Right ventricle myocardium inferior (tissue), 1 donor: ENCODE measurements around the gene SPART. TPM values are rescaled to one million over a fixed set of nuclear protein-coding genes. Genes with fewer than 3 reads are reported as not detected.
"Not testable (repeated sequence)": the region's sequence is repeated elsewhere in the genome, so short reads cannot be mapped to it uniquely, and the experiment has no call there.

Experiments
- ATAC-seq: fragments of 200-7000 bp; cut with Tn5 transposase; one replicate; pipeline ENCODE4 v1.9.1; 2020; ENCODE audit warnings: mild to moderate bottlenecking, moderate library complexity
- DNase-seq: peaks from one replicate; pipeline ENCODE4 v3.0.0; 2021; ENCODE audit errors: missing footprints
- intact Hi-C: fragments of 100-400 bp; cut with DNase I; formaldehyde crosslinking; loops from one replicate; pipeline ENCODE4 v1.11.0; 2022
- total RNA-seq: library from RNA; stranded (reverse); fragmentation: NEBNext Ultra II Directional; extraction: Animal tissue kit (Norgen Biotek cat#: 25700); gene quantifications from one replicate; pipeline ENCODE4 v1.2.1, GENCODE V29; 2021
- donor health status: DM: no; HTN: yes; CAD: no; lungs with severe emphysema.

Gene SPART
- total RNA-seq, 1 donor from 2014 or later = 41.7 TPM

- DNase-seq = no peak
- ATAC-seq = no peak
- intact Hi-C loops = no loop called here
These were observed 9.9 kb upstream of the SPART start for GRCh38 chr13:36356058-36356457.

GRCh38 chr13:36355632-36356031, 9.4 kb upstream of the SPART start:
- intact Hi-C loops = no loop called here
- no peak for ATAC-seq
- DNase-seq = no peak

- DNase-seq = no peak
- intact Hi-C loops = no loop called here
- no peak for ATAC-seq
These were observed 8.8 kb upstream of the SPART start for GRCh38 chr13:36354842-36355623.

- DNase-seq (no peak), ATAC-seq (no peak)
- intact Hi-C loops = no loop called here
These were observed 6.8 kb upstream of the SPART start for GRCh38 chr13:36353001-36353400.

- DNase-seq (no peak), ATAC-seq (no peak)
- intact Hi-C loops = no loop called here
These were observed 6.2 kb upstream of the SPART start for GRCh38 chr13:36352350-36352749.

- DNase-seq (no peak), ATAC-seq (no peak)
- intact Hi-C loops = no loop called here
These were observed 1.5 kb upstream of the SPART start for GRCh38 chr13:36347531-36348210.

- intact Hi-C loops = no loop called here
- ATAC-seq (peak; percentile 61), DNase-seq (peak; percentile 68)
These were observed 564 bp downstream of the SPART start for GRCh38 chr13:36345438-36346221.

GRCh38 chr13:36344886-36345437, 1.2 kb downstream of the SPART start:
- DNase-seq (no peak), ATAC-seq (no peak)
- intact Hi-C loops = no loop called here

- intact Hi-C loops = no loop called here
- no peak for ATAC-seq
- no peak for DNase-seq
These were observed 2.0 kb downstream of the SPART start for GRCh38 chr13:36344173-36344572.

- DNase-seq = no peak
- no peak for ATAC-seq
- intact Hi-C loops = no loop called here
These were observed 2.4 kb downstream of the SPART start for GRCh38 chr13:36343766-36344165.

- intact Hi-C loops = no loop called here
- ATAC-seq = no peak
- no peak for DNase-seq
These were observed 3.5 kb downstream of the SPART start for GRCh38 chr13:36342715-36343114.

- ATAC-seq (no peak), DNase-seq (no peak)
- intact Hi-C loops = no loop called here
These were observed 4.5 kb downstream of the SPART start for GRCh38 chr13:36341718-36342117.

- DNase-seq (no peak), ATAC-seq (no peak)
- intact Hi-C loops = no loop called here
These were observed 6.5 kb downstream of the SPART start for GRCh38 chr13:36339600-36340155.

- intact Hi-C loops = no loop called here
- ATAC-seq (no peak), DNase-seq (no peak)
These were observed 8.1 kb downstream of the SPART start for GRCh38 chr13:36337938-36338641.

GRCh38 chr13:36332986-36333385, 13.2 kb downstream of the SPART start:
- intact Hi-C loops = no loop called here
- DNase-seq (no peak), ATAC-seq (no peak)

GRCh38 chr13:36332255-36332654, 13.9 kb downstream of the SPART start:
- DNase-seq, intact Hi-C loops, ATAC-seq: not testable (repeated sequence)

GRCh38 chr13:36331280-36331679, 14.9 kb downstream of the SPART start:
- ATAC-seq (no peak), DNase-seq (no peak)
- intact Hi-C loops = no loop called here

GRCh38 chr13:36329361-36329760, 16.8 kb downstream of the SPART start:
- intact Hi-C loops = no loop called here
- ATAC-seq (peak; percentile 34), DNase-seq (no peak)

GRCh38 chr13:36328821-36329220, 17.4 kb downstream of the SPART start:
- ATAC-seq (no peak), DNase-seq (no peak)
- intact Hi-C loops = no loop called here
